GM12878 (cell line): Measurements from ENCODE around the gene RRBP1. TPM values are rescaled to one million over a fixed set of nuclear protein-coding genes. Genes with fewer than 3 reads are reported as not detected.

Experiments
- BRCA1 ChIP-seq: IDR thresholded peaks from 2 replicates; pipeline ENCODE4 v1.6.1; 2011; ENCODE audit warnings: low read depth, low read length, improper control_type of control experiment
- CBX5 ChIP-seq: sonication (generic); IDR thresholded peaks from 2 replicates; pipeline ENCODE4 v1.6.1; 2016; ENCODE audit warnings: low read depth, moderate library complexity, mild to moderate bottlenecking, inconsistent platforms
- E2F8 ChIP-seq: fragments of 450-650 bp; IDR thresholded peaks from 2 replicates; pipeline ENCODE4 v1.6.1; 2018; ENCODE audit warnings: mild to moderate bottlenecking, low read depth, moderate library complexity; ENCODE audit not compliant: partially characterized antibody
- EGR1 ChIP-seq, 2 experiments: IDR thresholded peaks; 1 replicate in 1 of 2; 2 replicates in 1 of 2; pipeline ENCODE4 v1.6.1; 2011 to 2012; ENCODE audit warnings: low read depth in 2 of 2, low read length in 2 of 2, borderline replicate concordance in 1 of 2, mild to moderate bottlenecking in 1 of 2, moderate library complexity in 1 of 2
- EZH2 ChIP-seq: IDR thresholded peaks from 2 replicates; pipeline ENCODE4 v1.6.1; 2012; ENCODE audit warnings: low read depth, mild to moderate bottlenecking, control low read depth, inconsistent platforms, low read length, borderline replicate concordance; ENCODE audit not compliant: control insufficient read depth
- HDGF ChIP-seq: fragments of 450-650 bp; IDR thresholded peaks from 2 replicates; pipeline ENCODE4 v1.6.1; 2016; ENCODE audit warnings: antibody characterized with exemption
- IKZF1 ChIP-seq: fragments of 450-650 bp; conservative IDR thresholded peaks from 2 replicates; pipeline ENCODE4 v1.6.1; 2017; ENCODE audit warnings: antibody characterized with exemption, mild to moderate bottlenecking
- IKZF2 ChIP-seq, 2 experiments: fragments of 450-650 bp; IDR thresholded peaks; 2 replicates each; pipeline ENCODE4 v1.6.1; 2017; ENCODE audit warnings: mild to moderate bottlenecking in 2 of 2, moderate library complexity in 2 of 2
- IRF4 ChIP-seq: IDR thresholded peaks from 2 replicates; pipeline ENCODE4 v1.6.1; 2011; ENCODE audit warnings: low read depth, low read length
- MEF2A ChIP-seq: IDR thresholded peaks from 2 replicates; pipeline ENCODE4 v1.6.1; 2011; ENCODE audit warnings: low read depth, mild to moderate bottlenecking, low read length, moderate library complexity; ENCODE audit not compliant: insufficient read depth
- NR2C1 ChIP-seq: fragments of 450-650 bp; IDR thresholded peaks from 2 replicates; pipeline ENCODE4 v1.6.1; 2017; ENCODE audit warnings: antibody characterized with exemption, mild to moderate bottlenecking, moderate library complexity
- NRF1 ChIP-seq: conservative IDR thresholded peaks from 2 replicates; pipeline ENCODE4 v1.6.1; 2011; ENCODE audit warnings: mild to moderate bottlenecking, low read depth, low read length, improper control_type of control experiment
- PML ChIP-seq: IDR thresholded peaks from 2 replicates; pipeline ENCODE4 v1.6.1; 2012; ENCODE audit warnings: low read length, inconsistent platforms
- POLR2AphosphoS5 ChIP-seq: IDR thresholded peaks from 2 replicates; pipeline ENCODE4 v1.6.1; 2011; ENCODE audit warnings: mild to moderate bottlenecking, low read length, inconsistent platforms
- RAD21 ChIP-seq: IDR thresholded peaks from 2 replicates; pipeline ENCODE4 v1.6.1; 2011; ENCODE audit warnings: mild to moderate bottlenecking, low read depth, low read length, moderate library complexity; ENCODE audit not compliant: insufficient read depth
- RELA ChIP-seq: fragments of 450-650 bp; IDR thresholded peaks from 2 replicates; pipeline ENCODE4 v1.8.0; 2014; ENCODE audit warnings: borderline replicate concordance; ENCODE audit not compliant: partially characterized antibody
- RUNX3 ChIP-seq: IDR thresholded peaks from 2 replicates; pipeline ENCODE4 v1.6.1; 2012; ENCODE audit warnings: low read length, inconsistent platforms
- SP1 ChIP-seq: IDR thresholded peaks from one replicate; pipeline ENCODE4 v1.6.1; 2011; ENCODE audit warnings: low read depth, low read length
- SREBF1 ChIP-seq: IDR thresholded peaks from 2 replicates; pipeline ENCODE4 v1.6.1; 2012; ENCODE audit warnings: mild to moderate bottlenecking, low read length
- SRF ChIP-seq, 2 experiments: IDR thresholded peaks; 2 replicates each; pipeline ENCODE4 v1.6.1; 2011; ENCODE audit warnings: low read depth in 2 of 2, low read length in 2 of 2, mild to moderate bottlenecking in 1 of 2, moderate library complexity in 1 of 2
- SUZ12 ChIP-seq: fragments of 200-600 bp; sonication (generic); IDR thresholded peaks from one replicate; pipeline ENCODE4 v1.6.1; 2018; ENCODE audit warnings: antibody characterized with exemption, mild to moderate bottlenecking; ENCODE audit not compliant: unreplicated experiment
- TCF7 ChIP-seq: IDR thresholded peaks from 2 replicates; pipeline ENCODE4 v1.6.1; 2014; ENCODE audit warnings: antibody characterized with exemption, borderline replicate concordance
- ZNF274 ChIP-seq: IDR thresholded peaks from one replicate; pipeline ENCODE4 v1.8.0; 2011; ENCODE audit not compliant: insufficient read length, insufficient read depth
- ZNF384 ChIP-seq: IDR thresholded peaks from 2 replicates; pipeline ENCODE4 v1.6.1; 2012; ENCODE audit warnings: low read depth, mild to moderate bottlenecking, low read length, improper control_type of control experiment, borderline replicate concordance
- ZNF687 ChIP-seq: fragments of 450-650 bp; IDR thresholded peaks from 2 replicates; pipeline ENCODE4 v1.6.1; 2017; ENCODE audit warnings: mild to moderate bottlenecking, moderate library complexity
- polyA plus RNA-seq, 11 experiments: library from polyadenylated mRNA; depleted of rRNA in 4 of 11; unstranded in 6 of 11; stranded (reverse) in 5 of 11; fragments of >200 nt; fragmentation: Nextera tagmentation in 4 of 11; fragmentation: Illumina TruSeq in 1 of 11; extraction: Ambion mirVana in 4 of 11; extraction: Trizol in 1 of 11; gene quantifications; 1 replicate in 1 of 11; 2 replicates in 10 of 11; pipeline versions ENCODE4 v1.2.1 to v1.2.3, GENCODE V29; 2011 to 2016; ENCODE audit warnings: inconsistent platforms in 2 of 11, missing spikeins in 2 of 11, low read depth in 1 of 11
- total RNA-seq, 4 experiments: library from RNA; depleted of rRNA in 3 of 4; stranded (reverse); fragments of >200 nt in 3 of 4; fragmentation: Illumina TruSeq in 1 of 4; extraction: Trizol in 1 of 4; gene quantifications; 2 replicates each; pipeline versions ENCODE4 v1.2.1 to v1.2.3, GENCODE V29; 2013 to 2021

Gene RRBP1
- total and polyA plus RNA-seq, 10 of the 15 experiments (the other 5 are each of a cell fraction or from before 2014, with no cell fraction given) = 1.2 to 57.4 (median 24.6) TPM

GRCh38 chr20:17682103-17682888 is at the start of gene RRBP1 (continued):
- TF ChIP-seq ZNF384 (no peak), TCF7 (peak; percentile 39; the same call in 1 of the 2 replicates), POLR2AphosphoS5 (peak; percentile 80), HDGF (0 out of 2 replicates have a peak, but pooled peaks have one; percentile 56), NRF1 (peak; percentile 17; the same call in 1 of the 2 replicates), IKZF2 (IDR thresholded peaks at IDR 0.05) (no peak; a peak in 1 of 4 replicates), NR2C1 (no peak), CBX5 (no peak), ZNF274 (no peak), E2F8 (no peak), BRCA1 (no peak), RELA (peak; percentile 61), SP1 (peak; percentile 98), RAD21 (peak; percentile 39; the same call in 1 of the 2 replicates), RUNX3 (0 out of 2 replicates have a peak, but pooled peaks have one; percentile 29), SRF (IDR thresholded peaks at IDR 0.05; ENCODE audit: low read depth in 2 of 2, low read length in 2 of 2) (0 out of 4 replicates have a peak, but pooled peaks of 1 of the 2 experiments have one; percentile 28), SREBF1 (no peak), EZH2 (no peak), PML (no peak), EGR1 (IDR thresholded peaks at IDR 0.05; ENCODE audit: borderline replicate concordance in 1 of 2, low read depth in 2 of 2, low read length in 2 of 2) (0 out of 3 replicates have a peak, but pooled peaks of 1 of the 2 experiments have one; percentile 12), IRF4 (no peak), IKZF1 (peak; percentile 87), SUZ12 (no peak), MEF2A (no peak), ZNF687 (peak; percentile 1; the same call in 1 of the 2 replicates)
